Neuronal stem cell (in vitro differentiated cells): ENCODE measurements around the gene XYLT1.

Experiments used
- DNase-seq: peaks from one replicate; pipeline ENCODE4 v3.0.0-alpha.2; 2013; ENCODE audit warnings: low spot score
- H2AFZ ChIP-seq: one replicate; pipeline ENCODE4 v1.6.1; 2013; ENCODE audit warnings: mild to moderate bottlenecking, low read length, inconsistent platforms
- H2AK5ac ChIP-seq: 2 replicates; pipeline ENCODE4 v1.6.1; 2013; ENCODE audit warnings: low read depth, mild to moderate bottlenecking, inconsistent platforms, low read length, moderate library complexity, mixed read lengths
- H2BK120ac ChIP-seq: 2 replicates; pipeline ENCODE4 v1.6.1; 2013; ENCODE audit warnings: low read depth, mild to moderate bottlenecking, inconsistent platforms, low read length, moderate library complexity, mixed read lengths
- H2BK12ac ChIP-seq: one replicate; pipeline ENCODE4 v1.6.1; 2013; ENCODE audit warnings: low read length, inconsistent platforms
- H2BK15ac ChIP-seq: 2 replicates; pipeline ENCODE4 v1.6.1; 2013; ENCODE audit warnings: mild to moderate bottlenecking, low read length, inconsistent platforms, mixed read lengths
- H2BK5ac ChIP-seq: one replicate; pipeline ENCODE4 v1.6.1; 2013; ENCODE audit warnings: inconsistent platforms, mild to moderate bottlenecking, low read length, moderate library complexity
- H3K14ac ChIP-seq: one replicate; pipeline ENCODE4 v1.6.1; 2013; ENCODE audit warnings: low read length, inconsistent platforms
- H3K18ac ChIP-seq: 2 replicates; pipeline ENCODE4 v1.6.1; 2013; ENCODE audit warnings: low read length, inconsistent platforms
- H3K23ac ChIP-seq: 2 replicates; pipeline ENCODE4 v1.6.1; 2013; ENCODE audit warnings: low read depth, mild to moderate bottlenecking, mixed read lengths, low read length, inconsistent platforms; ENCODE audit not compliant: poor library complexity
- H3K27ac ChIP-seq: replicated peaks from 3 replicates; pipeline ENCODE4 v1.5.1; 2013; ENCODE audit warnings: low read length, inconsistent platforms
- H3K27me3 ChIP-seq, 3 experiments: 2 replicates each; pipeline ENCODE4 v1.6.1; 2013; ENCODE audit warnings: low read length in 3 of 3, mild to moderate bottlenecking in 2 of 3, inconsistent platforms in 1 of 3, low read depth in 1 of 3, mixed read lengths in 1 of 3, moderate library complexity in 1 of 3; ENCODE audit not compliant: control insufficient read depth in 3 of 3, insufficient read depth in 3 of 3
- H3K36me3 ChIP-seq, 2 donors: replicated peaks in 1 of 2; 2 replicates each; pipeline ENCODE4 v1.6.1; 2013; ENCODE audit warnings: low read length in 2 of 2; ENCODE audit not compliant: control insufficient read depth in 2 of 2, insufficient read depth in 2 of 2
- H3K4ac ChIP-seq: 2 replicates; pipeline ENCODE4 v1.6.1; 2013; ENCODE audit warnings: inconsistent platforms, mild to moderate bottlenecking, low read length, moderate library complexity
- H3K4me1 ChIP-seq, 2 donors: 1 replicate in 1 of 2; 2 replicates in 1 of 2; pipeline ENCODE4 v1.6.1; 2013; ENCODE audit warnings: low read length in 2 of 2, low read depth in 1 of 2; ENCODE audit not compliant: control insufficient read depth in 2 of 2, insufficient read depth in 1 of 2
- H3K4me2 ChIP-seq: one replicate; pipeline ENCODE4 v1.6.1; 2013; ENCODE audit warnings: mild to moderate bottlenecking, low read length, inconsistent platforms; ENCODE audit not compliant: insufficient read depth, poor library complexity, severe bottlenecking
- H3K4me3 ChIP-seq, 2 donors: 2 replicates each; pipeline ENCODE4 v1.5.1; 2013; ENCODE audit warnings: low read length in 2 of 2, mild to moderate bottlenecking in 2 of 2, inconsistent platforms in 1 of 2, moderate library complexity in 1 of 2
- H3K79me1 ChIP-seq: one replicate; pipeline ENCODE4 v1.6.1; 2013; ENCODE audit warnings: low read depth, mild to moderate bottlenecking, inconsistent platforms, low read length, moderate library complexity
- H3K9ac ChIP-seq: one replicate; pipeline ENCODE4 v1.6.1; 2013; ENCODE audit warnings: mild to moderate bottlenecking, low read depth, low read length, inconsistent platforms; ENCODE audit not compliant: poor library complexity
- H3K9me3 ChIP-seq, 2 donors: replicated peaks in 1 of 2; 2 replicates each; pipeline versions ENCODE3 to v1.6.1; 2013; ENCODE audit warnings: low read length in 2 of 2, mild to moderate bottlenecking in 2 of 2, inconsistent platforms in 1 of 2, low read depth in 1 of 2, mixed read lengths in 1 of 2, moderate library complexity in 1 of 2; ENCODE audit not compliant: control insufficient read depth in 2 of 2, insufficient read depth in 1 of 2
- H4K8ac ChIP-seq: one replicate; pipeline ENCODE4 v1.6.1; 2013; ENCODE audit warnings: low read depth, mild to moderate bottlenecking, inconsistent platforms, low read length, moderate library complexity
- H4K91ac ChIP-seq: one replicate; pipeline ENCODE4 v1.6.1; 2013; ENCODE audit warnings: low read length, low read depth, mild to moderate bottlenecking, inconsistent platforms; ENCODE audit not compliant: poor library complexity
- WGBS, 2 donors: extraction: QIAGEN DNeasy Blood & Tissue Kit; methylation state at CpG; one replicate each; pipeline ENCODE4 v1.1.7; 2013; ENCODE audit warnings: missing lambda C conversion rate in 2 of 2, mixed read lengths in 1 of 2; ENCODE audit not compliant: insufficient read length in 2 of 2, insufficient replicate concordance in 1 of 2; ENCODE audit errors: extremely low coverage in 2 of 2; 5-methylcytosine and 5-hydroxymethylcytosine counted together

Gene XYLT1

GRCh38 chr16:17176199-17176598, 294.6 kb downstream of the XYLT1 start:
- Histone ChIP-seq H3K14ac (no peak overlapping the region), H3K4me3 (no peak overlapping the region), H3K9ac (no peak overlapping the region), H3K36me3 (peaks cover 0 to 2% of the 10 kb centered on the region in 2 donors), H2AFZ (no peak overlapping the region), H3K9me3 (no peaks in the 10 kb centered on the region), H3K18ac (no peak overlapping the region), H2BK120ac (no peak overlapping the region), H3K27me3 (no peaks in the 10 kb centered on the region), H3K4ac (no peak overlapping the region), H2BK12ac (no peak overlapping the region), H4K8ac (no peak overlapping the region), H4K91ac (no peak overlapping the region), H2AK5ac (no peak overlapping the region), H3K4me1 (peaks cover 0 to 10% of the 10 kb centered on the region in 2 donors), H3K23ac (no peak overlapping the region), H3K4me2 (no peak overlapping the region), H3K27ac (no peak overlapping the region), H3K79me1 (no peaks in the 10 kb centered on the region), H2BK15ac (no peak overlapping the region), H2BK5ac (no peak overlapping the region)
- no CpG with 5 or more reads among the region's 6 CpGs for WGBS, 2 donors
- DNase-seq: no peak

- no peak overlapping the region for H2BK5ac ChIP-seq
- no peak overlapping the region for H2AK5ac ChIP-seq
- H3K4ac ChIP-seq: no peak overlapping the region
- no peak for DNase-seq
- peaks cover 0 to 10% of the 10 kb centered on the region in 2 donors for H3K4me1 ChIP-seq
- H2BK120ac ChIP-seq: no peak overlapping the region
- H2BK15ac ChIP-seq: no peak overlapping the region
- H3K79me1 ChIP-seq: no peaks in the 10 kb centered on the region
- no CpG with 5 or more reads among the region's 6 CpGs for WGBS, 2 donors
- H4K91ac ChIP-seq: no peak overlapping the region
- no peak overlapping the region for H2AFZ ChIP-seq
- no peak overlapping the region for H3K4me2 ChIP-seq
- no peak overlapping the region for H2BK12ac ChIP-seq
- H3K27ac ChIP-seq: no peak overlapping the region
- no peak overlapping the region for H3K23ac ChIP-seq
- H4K8ac ChIP-seq: no peak overlapping the region
- no peaks in the 10 kb centered on the region for H3K27me3 ChIP-seq
- no peak overlapping the region for H3K18ac ChIP-seq
- no peak overlapping the region for H3K9ac ChIP-seq
- H3K36me3 ChIP-seq: peaks cover 0 to 2% of the 10 kb centered on the region in 2 donors
- H3K9me3 ChIP-seq: no peaks in the 10 kb centered on the region
- H3K14ac ChIP-seq: no peak overlapping the region
- H3K4me3 ChIP-seq: no peak overlapping the region
Measured at GRCh38 chr16:17173281-17173680, 297.5 kb downstream of the XYLT1 start.

GRCh38 chr16:17171250-17172143, 299.3 kb downstream of the XYLT1 start:
- Histone ChIP-seq H3K27ac (no peak overlapping the region), H4K91ac (no peak overlapping the region), H3K4me1 (peaks cover 0 to 9% of the 10 kb centered on the region in 2 donors), H3K9ac (no peak overlapping the region), H2BK120ac (no peak overlapping the region), H2BK5ac (no peak overlapping the region), H3K4me3 (no peak overlapping the region), H3K4me2 (no peak overlapping the region), H3K9me3 (peaks cover 0 to 4% of the 10 kb centered on the region in 2 donors), H2AK5ac (no peak overlapping the region), H3K79me1 (no peaks in the 10 kb centered on the region), H3K18ac (no peak overlapping the region), H3K4ac (no peak overlapping the region), H3K27me3 (no peaks in the 10 kb centered on the region), H2BK12ac (no peak overlapping the region), H2BK15ac (no peak overlapping the region), H2AFZ (no peak overlapping the region), H3K14ac (no peak overlapping the region), H3K36me3 (peaks cover 0 to 2% of the 10 kb centered on the region in 2 donors), H4K8ac (no peak overlapping the region), H3K23ac (no peak overlapping the region)
- no CpG with 5 or more reads among the region's 8 CpGs for WGBS, 2 donors
- no peak for DNase-seq

- H3K4me1 ChIP-seq: peaks cover 0 to 7% of the 10 kb centered on the region in 2 donors
- H3K4ac ChIP-seq: no peak overlapping the region
- no peak overlapping the region for H2BK15ac ChIP-seq
- H3K14ac ChIP-seq: no peak overlapping the region
- no peak overlapping the region for H3K27ac ChIP-seq
- peaks cover 0 to 4% of the 10 kb centered on the region in 2 donors for H3K9me3 ChIP-seq
- H2BK12ac ChIP-seq: no peak overlapping the region
- H3K36me3 ChIP-seq: peaks cover 0 to 1% of the 10 kb centered on the region in 2 donors
- H3K23ac ChIP-seq: no peak overlapping the region
- H2BK5ac ChIP-seq: no peak overlapping the region
- no CpG with 5 or more reads among the region's 3 CpGs for WGBS, 2 donors
- no peak overlapping the region for H4K8ac ChIP-seq
- H3K4me3 ChIP-seq: no peak overlapping the region
- H3K4me2 ChIP-seq: no peak overlapping the region
- no peak for DNase-seq
- H4K91ac ChIP-seq: peak overlapping the region; percentile 25
- H3K18ac ChIP-seq: no peak overlapping the region
- H2BK120ac ChIP-seq: no peak overlapping the region
- no peak overlapping the region for H2AK5ac ChIP-seq
- no peaks in the 10 kb centered on the region for H3K27me3 ChIP-seq
- no peak overlapping the region for H2AFZ ChIP-seq
- H3K9ac ChIP-seq: no peak overlapping the region
- no peaks in the 10 kb centered on the region for H3K79me1 ChIP-seq
Measured at GRCh38 chr16:17170435-17170834, 300.3 kb downstream of the XYLT1 start.
